GM18505 (cell line): ENCODE measurements around the gene AGTPBP1.
"Not testable (repeated sequence)": the region's sequence is repeated elsewhere in the genome, so short reads cannot be mapped to it uniquely, and the experiment has no call there.

Experiments used
- ATAC-seq: cut with Tn5 transposase; IDR thresholded peaks from one replicate; pipeline ENCODE4 v1.9.1; 2021; ENCODE audit not compliant: unreplicated experiment
- POLR2A ChIP-seq: IDR thresholded peaks from 4 replicates; pipeline ENCODE4 v1.6.1; 2011; ENCODE audit warnings: borderline replicate concordance; ENCODE audit not compliant: insufficient read depth, insufficient read length; ENCODE audit errors: extremely low read depth

Gene AGTPBP1, protein sequence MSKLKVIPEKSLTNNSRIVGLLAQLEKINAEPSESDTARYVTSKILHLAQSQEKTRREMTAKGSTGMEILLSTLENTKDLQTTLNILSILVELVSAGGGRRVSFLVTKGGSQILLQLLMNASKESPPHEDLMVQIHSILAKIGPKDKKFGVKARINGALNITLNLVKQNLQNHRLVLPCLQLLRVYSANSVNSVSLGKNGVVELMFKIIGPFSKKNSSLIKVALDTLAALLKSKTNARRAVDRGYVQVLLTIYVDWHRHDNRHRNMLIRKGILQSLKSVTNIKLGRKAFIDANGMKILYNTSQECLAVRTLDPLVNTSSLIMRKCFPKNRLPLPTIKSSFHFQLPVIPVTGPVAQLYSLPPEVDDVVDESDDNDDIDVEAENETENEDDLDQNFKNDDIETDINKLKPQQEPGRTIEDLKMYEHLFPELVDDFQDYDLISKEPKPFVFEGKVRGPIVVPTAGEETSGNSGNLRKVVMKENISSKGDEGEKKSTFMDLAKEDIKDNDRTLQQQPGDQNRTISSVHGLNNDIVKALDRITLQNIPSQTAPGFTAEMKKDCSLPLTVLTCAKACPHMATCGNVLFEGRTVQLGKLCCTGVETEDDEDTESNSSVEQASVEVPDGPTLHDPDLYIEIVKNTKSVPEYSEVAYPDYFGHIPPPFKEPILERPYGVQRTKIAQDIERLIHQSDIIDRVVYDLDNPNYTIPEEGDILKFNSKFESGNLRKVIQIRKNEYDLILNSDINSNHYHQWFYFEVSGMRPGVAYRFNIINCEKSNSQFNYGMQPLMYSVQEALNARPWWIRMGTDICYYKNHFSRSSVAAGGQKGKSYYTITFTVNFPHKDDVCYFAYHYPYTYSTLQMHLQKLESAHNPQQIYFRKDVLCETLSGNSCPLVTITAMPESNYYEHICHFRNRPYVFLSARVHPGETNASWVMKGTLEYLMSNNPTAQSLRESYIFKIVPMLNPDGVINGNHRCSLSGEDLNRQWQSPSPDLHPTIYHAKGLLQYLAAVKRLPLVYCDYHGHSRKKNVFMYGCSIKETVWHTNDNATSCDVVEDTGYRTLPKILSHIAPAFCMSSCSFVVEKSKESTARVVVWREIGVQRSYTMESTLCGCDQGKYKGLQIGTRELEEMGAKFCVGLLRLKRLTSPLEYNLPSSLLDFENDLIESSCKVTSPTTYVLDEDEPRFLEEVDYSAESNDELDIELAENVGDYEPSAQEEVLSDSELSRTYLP

DNA sequence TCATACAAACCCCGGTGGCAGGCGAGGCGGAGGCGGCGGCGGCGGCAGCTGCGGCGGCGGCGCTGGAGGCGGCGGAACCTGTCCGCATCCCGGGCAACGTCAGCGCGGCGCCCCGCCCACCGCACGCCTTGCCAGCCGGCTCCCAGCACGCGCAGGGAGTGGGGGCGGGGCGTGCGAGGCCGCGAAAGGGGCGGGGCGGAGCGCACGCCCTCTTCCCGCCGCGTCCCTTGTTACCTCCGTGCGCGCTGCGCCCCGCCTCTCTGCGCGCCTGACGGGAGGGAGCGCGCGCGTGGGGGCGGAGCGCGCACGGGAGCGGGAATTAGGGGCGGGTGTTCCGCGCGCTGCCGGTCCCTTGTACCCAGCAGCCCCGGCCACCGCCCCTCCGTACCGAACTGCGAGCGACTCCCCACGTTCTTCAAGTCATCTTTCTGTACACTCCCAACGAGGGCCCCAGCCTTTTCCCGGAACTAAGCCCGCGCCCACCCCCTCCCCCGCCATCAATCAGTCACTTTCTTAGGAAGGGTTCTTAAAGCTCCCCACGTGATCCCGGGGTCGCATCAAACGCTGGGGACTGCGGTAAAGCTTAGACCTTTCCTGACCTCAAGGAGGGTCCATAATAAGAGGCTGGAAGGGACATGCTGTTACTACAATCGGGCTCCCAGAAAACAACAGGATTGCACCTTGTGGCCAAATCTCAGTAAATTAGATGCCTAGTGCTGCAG lies at the start of gene AGTPBP1:
TSS of gene AGTPBP1 (minus strand) at position 80 of the 722 bp plus-strand sequence. CDS start 29,421 bp downstream, outside the sequence.
- ATAC-seq: peak; percentile 80
- TF ChIP-seq POLR2A: peak; percentile 57

DNA sequence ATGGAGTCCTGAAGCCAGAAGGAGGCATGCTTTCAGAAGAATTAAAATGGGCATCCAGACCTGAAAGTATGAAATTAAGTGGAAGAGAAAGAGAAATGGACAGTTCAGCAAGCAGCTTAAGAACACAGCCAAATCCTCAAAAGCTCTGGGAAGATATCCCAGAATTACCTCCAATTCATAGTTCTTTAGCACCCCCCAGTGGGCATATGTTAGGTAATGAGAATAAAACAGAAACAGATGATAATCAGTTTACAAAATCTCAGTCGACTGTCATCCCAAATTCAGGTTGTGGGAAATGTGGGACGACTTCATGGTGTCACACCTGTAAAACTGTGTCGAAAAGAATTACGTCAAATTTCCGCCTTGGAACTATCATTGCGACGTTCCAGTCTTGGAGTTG lies 44.4 kb upstream of the AGTPBP1 start:
- ATAC-seq: not testable (repeated sequence)

DNA sequence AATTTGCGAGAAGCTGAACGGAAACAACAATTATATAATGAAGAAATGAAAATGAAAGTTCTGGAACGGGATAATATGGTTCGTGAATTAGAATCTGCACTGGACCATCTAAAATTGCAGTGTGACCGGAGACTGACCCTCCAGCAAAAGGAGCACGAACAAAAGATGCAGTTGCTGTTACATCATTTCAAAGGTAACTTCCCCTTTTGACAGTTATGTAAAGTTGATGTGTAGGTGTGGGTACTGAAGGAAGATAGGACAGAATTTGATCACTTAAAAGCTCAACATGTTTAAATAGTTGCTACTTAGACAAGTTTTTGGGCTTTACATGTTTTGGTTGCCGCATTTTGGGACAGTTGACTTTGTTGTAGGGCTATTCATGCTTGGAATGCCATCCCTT lies 32.1 kb upstream of the AGTPBP1 start:
- not testable (repeated sequence) for ATAC-seq

DNA sequence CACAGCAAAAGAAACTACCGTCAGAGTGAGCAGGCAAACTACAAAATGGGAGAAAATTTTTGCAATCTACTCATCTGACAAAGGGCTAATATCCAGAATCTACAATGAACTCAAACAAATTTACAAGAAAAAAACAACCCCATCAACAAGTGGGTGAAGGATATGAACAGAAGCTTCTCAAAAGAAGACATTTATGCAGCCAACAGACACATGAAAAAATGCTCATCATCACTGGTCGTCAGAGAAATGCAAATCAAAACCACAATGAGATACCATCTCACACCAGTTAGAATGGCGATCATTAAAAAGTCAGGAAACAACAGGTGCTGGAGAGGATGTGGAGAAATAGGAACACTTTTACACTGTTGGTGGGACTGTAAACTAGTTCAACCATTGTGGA lies 20.0 kb upstream of the AGTPBP1 start:
- not testable (repeated sequence) for ATAC-seq

DNA sequence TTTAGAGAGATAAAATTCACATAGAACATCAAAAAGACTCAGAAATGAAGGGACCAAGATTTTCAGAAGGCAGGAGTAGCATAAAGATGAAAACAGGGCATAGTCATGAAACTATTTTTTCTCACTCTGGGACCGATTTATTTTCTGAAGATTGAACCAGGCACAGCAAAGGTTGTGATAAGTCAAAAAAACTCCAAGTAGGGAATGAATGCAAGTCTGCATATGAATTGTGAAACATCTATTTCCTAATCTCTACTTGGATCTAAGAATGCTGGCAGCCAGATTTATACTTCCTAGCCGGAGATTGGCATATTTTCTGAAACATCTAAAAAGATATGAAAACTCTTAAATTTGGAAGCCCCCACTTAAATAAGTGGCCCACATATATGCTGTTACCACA lies 16.0 kb upstream of the AGTPBP1 start:
- not testable (repeated sequence) for ATAC-seq

DNA sequence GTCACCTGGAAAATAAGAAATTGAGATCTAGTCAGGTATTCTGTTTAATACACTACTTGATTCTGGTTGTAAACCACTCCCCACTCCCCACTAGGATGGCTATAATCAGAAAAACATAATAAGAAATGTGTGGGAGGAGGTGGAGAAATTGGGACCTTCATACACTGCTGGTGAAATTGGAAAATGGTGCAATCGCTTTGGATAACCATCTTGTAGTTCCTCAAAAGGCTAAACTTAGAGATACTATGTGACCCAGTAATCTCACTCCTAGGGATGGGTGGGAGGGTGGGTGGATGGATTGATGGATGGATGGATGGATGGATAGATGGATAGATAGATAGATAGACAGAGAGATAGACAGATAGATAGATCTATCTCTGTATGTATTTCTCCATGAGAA lies 14.5 kb upstream of the AGTPBP1 start:
- not testable (repeated sequence) for ATAC-seq

DNA sequence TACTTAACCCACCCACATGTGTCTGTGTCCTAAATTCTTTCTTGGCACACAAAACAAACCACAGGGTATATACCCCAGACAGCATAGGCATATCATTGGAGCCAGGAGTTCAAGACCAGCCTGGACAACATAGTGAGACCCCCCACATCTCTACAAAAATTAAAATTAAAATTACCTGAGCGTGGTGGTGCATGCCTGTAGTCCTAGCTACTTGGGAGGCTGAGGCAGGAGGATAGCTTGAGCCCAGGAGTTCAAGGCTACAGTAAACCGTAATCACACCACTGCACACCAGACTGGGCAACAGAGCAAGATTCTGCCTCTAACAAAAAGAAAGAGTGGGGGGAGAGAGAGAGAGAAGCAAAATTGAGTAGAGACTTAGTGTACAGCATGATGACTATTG lies 4.6 kb upstream of the AGTPBP1 start:
- no peak for ATAC-seq
- TF ChIP-seq POLR2A: no peak

DNA sequence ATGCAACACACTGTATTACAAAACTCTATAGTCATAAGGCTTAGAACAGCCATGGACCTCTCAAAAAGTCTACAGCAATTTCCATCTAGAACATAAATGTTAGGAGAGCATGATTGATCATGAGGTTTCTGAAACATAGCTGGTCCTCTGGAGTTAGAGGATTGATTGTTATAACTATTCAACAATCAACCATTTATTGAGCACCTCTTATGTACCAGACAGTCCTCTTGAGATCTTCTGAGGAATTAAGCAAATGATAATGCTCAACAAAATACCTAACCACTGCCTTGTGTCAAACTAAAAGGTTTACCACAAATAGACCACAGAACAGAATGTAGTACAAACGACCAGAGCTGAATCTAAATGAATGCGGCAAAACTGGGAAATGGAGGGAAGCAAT lies 3.4 kb upstream of the AGTPBP1 start:
- no peak for TF ChIP-seq POLR2A
- ATAC-seq: no peak

DNA sequence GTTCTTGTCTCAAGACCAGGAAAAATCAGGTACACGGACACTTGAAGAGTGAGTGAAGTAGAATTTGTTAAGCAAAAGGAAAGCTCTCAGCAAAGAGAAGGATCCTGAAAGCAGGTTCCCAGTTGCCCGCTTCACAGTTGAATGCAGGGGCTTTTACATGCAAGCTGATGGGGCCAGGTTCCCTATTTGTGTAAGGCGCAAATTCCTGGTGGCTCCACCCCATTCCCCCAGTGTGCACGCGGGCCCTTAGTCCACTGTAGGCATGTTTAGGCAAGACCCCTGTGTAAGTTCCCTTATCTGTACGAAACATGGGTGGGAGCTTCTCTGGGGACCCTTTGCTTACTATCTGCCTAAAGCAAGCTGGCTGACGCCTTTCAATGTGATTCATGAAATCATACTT lies 2.7 kb upstream of the AGTPBP1 start:
- TF ChIP-seq POLR2A: no peak

DNA sequence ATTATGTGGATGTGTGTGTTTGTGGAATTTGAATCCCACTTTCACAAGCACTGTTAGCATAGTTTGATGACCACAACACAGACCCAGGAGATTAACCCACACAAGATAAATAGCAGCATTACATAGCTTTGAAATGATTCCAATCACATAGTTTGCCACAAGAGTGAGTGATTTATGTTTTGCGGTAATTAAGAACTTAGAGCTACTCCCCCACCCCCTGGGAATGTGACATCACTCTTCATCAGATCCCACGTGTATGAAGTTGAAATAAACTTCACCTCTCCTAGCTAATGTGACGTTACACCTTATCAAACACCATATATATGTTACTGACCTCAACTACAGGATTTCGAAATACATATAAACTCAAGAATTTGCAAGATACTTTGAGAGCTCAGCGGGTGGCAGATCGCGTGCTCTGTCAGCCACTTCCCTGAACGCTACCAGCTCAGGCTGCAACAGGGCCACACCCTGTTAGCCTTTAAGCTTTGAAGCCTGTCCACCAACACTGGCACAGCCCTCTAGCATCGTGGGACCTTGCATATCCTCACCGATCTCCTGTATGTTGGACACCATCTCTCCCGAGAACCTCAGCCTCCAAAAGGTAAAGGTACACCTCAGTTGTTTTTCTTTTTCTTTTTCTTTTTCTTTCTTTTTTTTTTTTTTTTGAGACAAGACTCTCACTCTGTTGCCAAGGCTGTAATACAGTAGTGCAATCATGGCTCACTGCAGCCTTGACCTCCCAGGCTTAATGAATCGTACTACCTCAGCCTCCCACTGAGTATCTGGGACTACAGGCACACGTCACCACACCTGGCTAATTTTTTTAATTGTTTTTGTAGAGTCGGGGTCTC lies 1.7 kb upstream of the AGTPBP1 start:
- ATAC-seq: no peak
- TF ChIP-seq POLR2A: no peak

More for the DNA sequence above, 2.7 kb upstream of the AGTPBP1 start:
- ATAC-seq: no peak

DNA sequence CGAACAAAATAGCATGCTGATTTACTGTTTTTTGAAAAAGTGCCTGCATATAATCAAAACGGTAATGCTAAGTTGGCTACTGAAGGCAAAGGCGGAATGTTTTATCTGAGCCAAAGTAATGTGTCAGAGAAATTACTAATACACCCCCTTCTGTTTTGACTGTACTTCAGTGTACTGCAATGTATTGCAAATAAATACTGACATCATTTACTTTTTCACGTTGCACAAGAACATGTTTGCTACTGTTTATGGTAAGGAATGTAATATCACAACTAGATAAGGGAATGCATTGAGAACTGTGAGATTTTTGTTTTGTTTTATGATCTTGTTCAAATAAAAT lies 813 bp upstream of the AGTPBP1 start:
- TF ChIP-seq POLR2A: no peak

DNA sequence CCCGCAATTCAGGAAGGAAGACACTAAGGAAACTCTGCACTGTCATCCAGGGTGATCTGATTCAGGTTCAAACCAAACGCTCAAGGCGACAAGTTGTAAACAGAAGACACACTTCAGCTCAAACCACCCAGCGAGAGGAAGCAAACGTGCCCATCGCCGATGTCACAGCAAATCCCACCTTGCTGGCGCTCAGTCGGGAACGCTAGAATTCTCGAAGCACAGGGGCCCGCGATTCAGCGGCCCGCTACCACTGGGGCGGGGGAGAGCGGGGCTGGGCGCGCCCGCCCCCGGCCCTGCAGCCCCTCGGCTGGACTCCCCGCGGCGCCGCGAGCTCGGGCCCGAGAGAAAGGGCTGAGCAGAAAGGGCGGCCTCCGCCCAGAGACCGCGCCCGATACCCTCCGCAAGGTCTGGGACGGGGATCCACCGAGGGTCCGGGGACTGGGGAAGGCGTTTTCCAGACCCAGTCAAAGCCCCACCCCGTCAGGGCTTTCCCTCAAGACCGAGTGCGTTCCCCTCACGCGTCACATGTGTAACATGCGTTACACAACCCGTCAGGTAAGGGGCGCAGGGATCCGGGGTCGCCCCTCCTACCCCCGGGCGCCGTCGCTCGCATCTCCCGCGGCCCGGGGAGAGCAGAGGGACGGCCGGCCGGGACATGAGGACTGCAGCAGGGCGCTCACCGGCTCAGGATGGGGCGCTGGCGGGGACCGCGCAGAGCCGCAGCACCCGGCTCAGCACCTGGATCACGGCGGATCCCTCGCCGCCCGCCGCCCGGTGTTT lies 469 bp downstream of the AGTPBP1 start:
- peak; percentile 41 for ATAC-seq
- TF ChIP-seq POLR2A: peak; percentile 22

More for the DNA sequence above, 813 bp upstream of the AGTPBP1 start:
- no peak for ATAC-seq
